Measurements from ENCODE around the gene NPIPA7.
"Not testable (repeated sequence)": the region's sequence is repeated elsewhere in the genome, so short reads cannot be mapped to it uniquely, and the experiment has no call there.

NPIPA7 gene

GRCh38 chr16:16378840-16379239 is at the start of gene NPIPA7:
TSS of gene NPIPA7 (plus strand) at chr16:16379140. CDS start at chr16:16379245, 105 bp downstream.
- not testable (repeated sequence) for DNase-seq (ENCODE audit: low read depth, low spot score)

- DNase-seq (ENCODE audit: low read depth, low spot score) = not testable (repeated sequence)
These were observed 47.5 kb upstream of the NPIPA7 start for GRCh38 chr16:16331466-16331865.

GRCh38 chr16:16357556-16357955 is 21.4 kb upstream of the NPIPA7 start:
- DNase-seq (ENCODE audit: low read depth, low spot score) = not testable (repeated sequence)

- not testable (repeated sequence) for DNase-seq (ENCODE audit: low read depth, low spot score)
These were observed 20.2 kb upstream of the NPIPA7 start for GRCh38 chr16:16358539-16359240.

GRCh38 chr16:16363595-16363994 is 15.3 kb upstream of the NPIPA7 start:
- not testable (repeated sequence) for DNase-seq (ENCODE audit: low read depth, low spot score)

- DNase-seq (ENCODE audit: low read depth, low spot score) = not testable (repeated sequence)
These were observed 14.8 kb upstream of the NPIPA7 start for GRCh38 chr16:16364100-16364499.

- not testable (repeated sequence) for DNase-seq (ENCODE audit: low read depth, low spot score)
These were observed 14.2 kb upstream of the NPIPA7 start for GRCh38 chr16:16364701-16365100.

- DNase-seq (ENCODE audit: low read depth, low spot score) = not testable (repeated sequence)
These were observed 13.6 kb upstream of the NPIPA7 start for GRCh38 chr16:16365319-16365718.

- DNase-seq (ENCODE audit: low read depth, low spot score) = not testable (repeated sequence)
These were observed 13.1 kb upstream of the NPIPA7 start for GRCh38 chr16:16365851-16366250.

GRCh38 chr16:16366552-16367284 is 12.2 kb upstream of the NPIPA7 start:
- DNase-seq (ENCODE audit: low read depth, low spot score) = not testable (repeated sequence)

- not testable (repeated sequence) for DNase-seq (ENCODE audit: low read depth, low spot score)
These were observed 11.7 kb upstream of the NPIPA7 start for GRCh38 chr16:16367285-16367628.

GRCh38 chr16:16369081-16369856 is 9.7 kb upstream of the NPIPA7 start:
- DNase-seq (ENCODE audit: low read depth, low spot score) = not testable (repeated sequence)

- DNase-seq (ENCODE audit: low read depth, low spot score) = not testable (repeated sequence)
These were observed 7.7 kb upstream of the NPIPA7 start for GRCh38 chr16:16371136-16371735.

- DNase-seq (ENCODE audit: low read depth, low spot score) = not testable (repeated sequence)
These were observed 4.7 kb upstream of the NPIPA7 start for GRCh38 chr16:16374192-16374591.

- not testable (repeated sequence) for DNase-seq (ENCODE audit: low read depth, low spot score)
These were observed 20.7 kb downstream of the NPIPA7 start for GRCh38 chr16:16399685-16400084.

- not testable (repeated sequence) for DNase-seq (ENCODE audit: low read depth, low spot score)
These were observed 23.4 kb downstream of the NPIPA7 start for GRCh38 chr16:16402333-16402732.

GRCh38 chr16:16404283-16404682 is 25.3 kb downstream of the NPIPA7 start:
- DNase-seq (ENCODE audit: low read depth, low spot score) = not testable (repeated sequence)

GRCh38 chr16:16405421-16405820 is 26.5 kb downstream of the NPIPA7 start:
- DNase-seq (ENCODE audit: low read depth, low spot score) = not testable (repeated sequence)

- DNase-seq (ENCODE audit: low read depth, low spot score) = not testable (repeated sequence)
These were observed 29.5 kb downstream of the NPIPA7 start for GRCh38 chr16:16408430-16408829.

GRCh38 chr16:16413773-16414172 is 34.8 kb downstream of the NPIPA7 start:
- not testable (repeated sequence) for DNase-seq (ENCODE audit: low read depth, low spot score)

- not testable (repeated sequence) for DNase-seq (ENCODE audit: low read depth, low spot score)
These were observed 38.1 kb downstream of the NPIPA7 start for GRCh38 chr16:16417071-16417470.
